ENCODE results near the gene RIN3.

Gene RIN3, protein sequence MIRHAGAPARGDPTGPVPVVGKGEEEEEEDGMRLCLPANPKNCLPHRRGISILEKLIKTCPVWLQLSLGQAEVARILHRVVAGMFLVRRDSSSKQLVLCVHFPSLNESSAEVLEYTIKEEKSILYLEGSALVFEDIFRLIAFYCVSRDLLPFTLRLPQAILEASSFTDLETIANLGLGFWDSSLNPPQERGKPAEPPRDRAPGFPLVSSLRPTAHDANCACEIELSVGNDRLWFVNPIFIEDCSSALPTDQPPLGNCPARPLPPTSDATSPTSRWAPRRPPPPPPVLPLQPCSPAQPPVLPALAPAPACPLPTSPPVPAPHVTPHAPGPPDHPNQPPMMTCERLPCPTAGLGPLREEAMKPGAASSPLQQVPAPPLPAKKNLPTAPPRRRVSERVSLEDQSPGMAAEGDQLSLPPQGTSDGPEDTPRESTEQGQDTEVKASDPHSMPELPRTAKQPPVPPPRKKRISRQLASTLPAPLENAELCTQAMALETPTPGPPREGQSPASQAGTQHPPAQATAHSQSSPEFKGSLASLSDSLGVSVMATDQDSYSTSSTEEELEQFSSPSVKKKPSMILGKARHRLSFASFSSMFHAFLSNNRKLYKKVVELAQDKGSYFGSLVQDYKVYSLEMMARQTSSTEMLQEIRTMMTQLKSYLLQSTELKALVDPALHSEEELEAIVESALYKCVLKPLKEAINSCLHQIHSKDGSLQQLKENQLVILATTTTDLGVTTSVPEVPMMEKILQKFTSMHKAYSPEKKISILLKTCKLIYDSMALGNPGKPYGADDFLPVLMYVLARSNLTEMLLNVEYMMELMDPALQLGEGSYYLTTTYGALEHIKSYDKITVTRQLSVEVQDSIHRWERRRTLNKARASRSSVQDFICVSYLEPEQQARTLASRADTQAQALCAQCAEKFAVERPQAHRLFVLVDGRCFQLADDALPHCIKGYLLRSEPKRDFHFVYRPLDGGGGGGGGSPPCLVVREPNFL

GRCh38 chr14:92513204-92513965 is at the start of gene RIN3:
Gene RIN3 (plus strand): TSS chr14:92513781. CDS start chr14:92513933, 152 bp downstream.
- H3K27me3 Mint-ChIP-seq (ENCODE audit: low read depth) = peaks cover 39% of the 10 kb centered on the region
- no peak for TF ChIP-seq CTCF (IDR thresholded peaks at IDR 0.05; ENCODE audit: unreplicated experiment in 3 of 3)
- H3K27ac Mint-ChIP-seq = peak within 1 kb of the TSS in 1 of 3 experiments; percentile 29
- H3K4me1 Mint-ChIP-seq = peaks cover 12% of the 10 kb centered on the region
- H3K4me3 Mint-ChIP-seq = peak within 1 kb of the TSS; percentile 86 to 87 (median 87)
- H3K36me3 Mint-ChIP-seq (ENCODE audit: low read depth) = no peaks in the 10 kb centered on the region
- no peaks in the 10 kb centered on the region for H3K9me3 Mint-ChIP-seq

- Mint-ChIP-seq H3K4me1 (no peaks in the 10 kb centered on the region), H3K36me3 (ENCODE audit: low read depth) (no peaks in the 10 kb centered on the region), H3K4me3 (no peak overlapping the region), H3K9me3 (peaks cover 15% of the 10 kb centered on the region), H3K27ac (no peak overlapping the region), H3K27me3 (ENCODE audit: low read depth) (peaks cover 26% of the 10 kb centered on the region)
- TF ChIP-seq CTCF (IDR thresholded peaks at IDR 0.05; ENCODE audit: unreplicated experiment in 3 of 3) = no peak
Measured at GRCh38 chr14:92464156-92464555, 49.4 kb upstream of the RIN3 start.

- Mint-ChIP-seq H3K36me3 (ENCODE audit: low read depth) (no peaks in the 10 kb centered on the region), H3K27ac (no peak overlapping the region), H3K9me3 (peaks cover 19% of the 10 kb centered on the region), H3K4me1 (no peaks in the 10 kb centered on the region), H3K4me3 (no peak overlapping the region), H3K27me3 (ENCODE audit: low read depth) (peaks cover 22% of the 10 kb centered on the region)
- TF ChIP-seq CTCF (IDR thresholded peaks at IDR 0.05; ENCODE audit: unreplicated experiment in 3 of 3) = no peak
Measured at GRCh38 chr14:92464716-92465115, 48.9 kb upstream of the RIN3 start.

DNA sequence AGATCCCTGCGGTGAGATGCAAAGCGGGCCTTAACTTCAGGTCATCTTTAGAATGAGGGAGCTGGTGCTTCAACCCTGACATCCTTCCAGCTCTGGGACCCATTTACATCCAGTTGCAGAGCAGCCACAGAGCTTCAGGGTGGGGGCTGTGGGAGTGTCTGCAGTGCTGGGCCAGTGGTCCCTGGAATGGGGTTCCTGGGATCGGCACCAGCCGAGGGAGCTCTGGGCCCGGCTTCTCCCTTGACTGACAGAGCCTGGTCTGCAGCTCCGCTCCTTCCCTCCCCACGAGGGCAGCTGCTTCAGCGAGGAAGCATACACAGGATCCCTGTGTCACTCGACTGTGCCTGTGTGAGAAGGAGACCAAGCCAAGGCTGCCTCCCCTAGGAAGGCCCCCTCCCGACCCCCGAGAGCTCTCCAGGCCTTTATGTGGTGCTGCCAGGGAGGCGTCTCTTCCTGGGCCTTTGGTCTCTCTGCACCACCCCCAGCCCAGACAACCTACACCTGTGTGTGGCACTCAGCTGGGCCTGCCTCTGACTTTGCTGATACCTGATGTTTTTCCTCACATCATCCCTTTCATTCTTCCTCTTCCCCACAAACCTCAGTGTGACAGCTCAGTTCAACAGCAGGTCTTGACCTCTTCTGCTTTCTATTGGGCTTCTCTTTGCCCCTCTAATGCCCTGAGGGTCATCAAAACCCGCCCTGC is 48.1 kb upstream of the RIN3 start:
- Mint-ChIP-seq H3K4me3 (no peak overlapping the region), H3K9me3 (peaks cover 25% of the 10 kb centered on the region), H3K4me1 (no peaks in the 10 kb centered on the region), H3K36me3 (ENCODE audit: low read depth) (no peaks in the 10 kb centered on the region), H3K27ac (no peak overlapping the region), H3K27me3 (ENCODE audit: low read depth) (peaks cover 20% of the 10 kb centered on the region)
- no peak for TF ChIP-seq CTCF (IDR thresholded peaks at IDR 0.05; ENCODE audit: unreplicated experiment in 3 of 3)

GRCh38 chr14:92466059-92466458 is 47.5 kb upstream of the RIN3 start:
- Mint-ChIP-seq H3K36me3 (ENCODE audit: low read depth) (no peaks in the 10 kb centered on the region), H3K4me3 (no peak overlapping the region), H3K9me3 (peaks cover 25% of the 10 kb centered on the region), H3K27ac (no peak overlapping the region), H3K27me3 (ENCODE audit: low read depth) (peaks cover 18% of the 10 kb centered on the region), H3K4me1 (no peaks in the 10 kb centered on the region)
- no peak for TF ChIP-seq CTCF (IDR thresholded peaks at IDR 0.05; ENCODE audit: unreplicated experiment in 3 of 3)

Measured in nephron (organoid).